Sigmoid colon (tissue), 4 donors: ENCODE data around the gene HDAC2.

ENCODE experiments used
- CTCF ChIP-seq, 4 experiments: fragments of 450-650 bp in 3 of 4; fragments of 200-600 bp in 1 of 4; IDR thresholded peaks; one replicate each; pipeline ENCODE4 v1.5.1; 2016 to 2019; ENCODE audit warnings: antibody characterized with exemption in 4 of 4, mild to moderate bottlenecking in 3 of 4, moderate library complexity in 2 of 4
- EP300 ChIP-seq, 4 donors: sonication (generic); formaldehyde crosslinking; IDR thresholded peaks; one replicate each; pipeline ENCODE4 v1.6.1; 2017; ENCODE audit warnings: antibody characterized with exemption in 4 of 4
- POLR2A ChIP-seq, 2 donors: fragments of 450-650 bp; IDR thresholded peaks; one replicate each; pipeline ENCODE4 v1.6.1; 2016; ENCODE audit warnings: antibody characterized with exemption in 2 of 2, mild to moderate bottlenecking in 2 of 2, moderate library complexity in 2 of 2
- POLR2AphosphoS5 ChIP-seq, 4 donors: sonication (generic); formaldehyde crosslinking; IDR thresholded peaks; one replicate each; pipeline ENCODE4 v1.6.1; 2017; ENCODE audit warnings: antibody characterized with exemption in 4 of 4

- no peak for TF ChIP-seq POLR2A (IDR thresholded peaks at IDR 0.05)
- no peak for TF ChIP-seq CTCF (IDR thresholded peaks at IDR 0.05)
- no peak for TF ChIP-seq EP300 (IDR thresholded peaks at IDR 0.05)
- no peak for TF ChIP-seq POLR2AphosphoS5 (IDR thresholded peaks at IDR 0.05)
Observed at GRCh38 chr6:113979937-113980336, 9.0 kb upstream of the HDAC2 start.
